ENCODE measurements around the gene ME1.
"Not testable (repeated sequence)": the region's sequence is repeated elsewhere in the genome, so short reads cannot be mapped to it uniquely, and the experiment has no call there.

Gene ME1

DNA sequence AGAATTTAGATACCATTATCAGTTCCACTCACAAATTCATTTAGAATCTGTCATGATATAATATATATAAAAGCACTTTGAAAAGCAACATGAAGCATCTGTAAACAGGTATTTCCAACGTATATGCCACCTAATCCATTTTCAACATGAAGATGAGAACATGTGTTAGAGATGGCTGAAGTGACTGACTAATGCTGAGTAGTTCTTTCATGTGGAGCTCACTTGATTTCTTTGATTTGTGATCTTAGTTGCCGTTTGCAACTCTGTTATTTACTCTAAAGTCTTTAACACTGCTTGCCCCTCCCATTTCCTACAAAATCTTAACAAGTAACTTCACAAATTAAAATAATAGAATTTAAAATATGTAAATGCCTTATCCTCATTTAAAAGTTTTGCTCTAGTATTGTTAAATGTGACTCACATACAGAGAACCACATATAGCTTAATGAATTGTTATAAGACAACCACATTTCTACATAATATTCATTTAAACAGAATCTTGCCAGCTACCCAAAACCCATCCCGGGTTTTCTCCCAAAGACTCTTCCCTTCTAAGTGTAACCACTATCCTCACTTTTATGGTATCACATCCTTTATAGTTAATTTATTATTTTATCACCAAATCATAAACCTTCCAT is 78.3 kb downstream of the ME1 start:
- no peak for DNase-seq

DNA sequence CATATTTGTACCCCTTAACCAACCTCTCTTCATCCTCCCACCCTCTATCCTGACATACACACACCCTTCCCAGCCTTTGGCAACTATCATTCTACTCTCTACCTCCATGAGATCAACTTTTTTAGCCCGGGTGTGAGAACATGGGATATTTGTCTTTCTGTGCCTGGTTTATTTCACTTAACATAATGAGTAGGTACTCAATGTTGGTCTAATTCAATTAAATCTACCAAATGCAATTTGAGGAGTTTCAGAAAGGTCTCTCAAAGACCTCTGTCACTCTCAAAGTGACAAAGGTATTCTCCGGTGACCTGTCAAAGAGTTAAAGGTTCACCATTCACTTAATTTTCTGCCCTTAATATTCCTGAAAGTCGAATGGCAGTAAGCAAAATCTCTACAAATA is 87.7 kb downstream of the ME1 start:
- DNase-seq = no peak

- DNase-seq = no peak
Measured at GRCh38 chr6:83341765-83342164, 89.1 kb downstream of the ME1 start.

DNA sequence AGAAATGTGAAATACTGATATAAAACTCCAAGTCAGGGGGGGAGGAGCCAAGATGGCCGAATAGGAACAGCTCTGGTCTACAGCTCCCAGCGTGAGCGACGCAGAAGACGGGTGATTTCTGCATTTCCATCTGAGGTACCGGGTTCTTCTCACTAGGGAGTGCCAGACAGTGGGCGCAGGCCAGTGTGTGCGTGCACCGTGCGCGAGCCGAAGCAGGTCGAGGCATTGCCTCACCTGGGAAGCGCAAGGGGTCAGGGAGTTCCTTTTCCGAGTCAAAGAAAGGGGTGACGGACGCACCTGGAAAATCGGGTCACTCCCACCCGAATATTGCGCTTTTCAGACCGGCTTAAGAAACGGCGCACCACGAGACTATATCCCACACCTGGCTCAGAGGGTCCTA is 96.9 kb downstream of the ME1 start:
- DNase-seq = not testable (repeated sequence)

GRCh38 chr6:83333500-83333899 is 97.4 kb downstream of the ME1 start:
- no peak for DNase-seq

DNA sequence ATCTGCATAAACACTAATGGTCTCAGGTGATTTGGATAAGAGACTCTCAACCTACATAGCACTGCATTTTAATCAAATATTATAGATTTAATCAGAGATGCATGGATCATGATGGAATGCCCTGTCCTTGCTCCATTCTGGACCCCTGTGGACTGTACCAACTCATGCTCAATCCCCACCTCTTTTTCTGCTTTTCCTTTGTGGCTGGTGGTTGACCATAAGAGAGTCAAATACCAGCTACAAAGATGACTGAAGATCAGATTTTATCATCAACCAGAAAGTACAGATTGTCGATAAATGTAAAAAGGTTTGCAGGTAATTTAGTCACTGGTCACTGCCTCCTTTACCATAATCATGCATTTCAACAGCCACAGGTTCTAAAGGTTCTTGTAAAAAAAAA is 116.2 kb downstream of the ME1 start:
- no peak for DNase-seq

DNA sequence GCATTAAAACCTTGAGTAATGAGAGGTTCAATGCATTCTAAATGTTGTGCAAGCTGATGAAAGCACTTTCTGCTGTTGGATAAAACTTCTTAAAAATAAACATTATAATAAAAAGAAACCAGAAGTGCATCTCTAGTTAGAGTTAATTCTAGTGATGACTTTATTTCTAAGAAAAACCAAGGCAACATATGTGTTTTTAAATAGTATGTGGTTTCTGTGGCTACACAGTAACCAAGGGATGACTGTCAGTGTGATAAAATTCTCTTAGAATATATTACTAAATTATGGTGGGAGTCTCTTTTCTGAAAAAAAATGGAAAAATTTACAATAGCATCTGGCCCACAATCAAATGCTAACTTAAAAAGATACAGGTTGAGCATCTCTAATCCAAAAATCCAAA is 117.0 kb downstream of the ME1 start:
- no peak for DNase-seq

DNA sequence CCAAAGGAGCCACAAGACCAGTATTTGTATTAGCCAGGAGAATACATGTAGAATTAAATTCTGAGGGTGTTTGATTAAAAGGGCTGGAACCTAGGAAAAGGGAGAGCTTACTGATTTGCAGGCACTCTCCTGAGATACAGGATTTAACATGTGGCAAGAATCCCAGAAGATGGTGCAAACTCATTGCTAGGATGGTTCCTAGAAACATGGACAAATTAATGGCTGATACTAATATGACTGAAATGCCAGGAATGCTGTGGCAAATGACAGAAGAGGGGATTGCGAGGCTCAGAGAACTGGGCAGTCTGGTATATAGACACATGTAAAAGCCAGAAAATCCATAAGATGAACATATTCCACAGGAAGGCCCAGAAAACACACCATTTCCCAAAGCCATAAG is 119.6 kb downstream of the ME1 start:
- DNase-seq = no peak

DNA sequence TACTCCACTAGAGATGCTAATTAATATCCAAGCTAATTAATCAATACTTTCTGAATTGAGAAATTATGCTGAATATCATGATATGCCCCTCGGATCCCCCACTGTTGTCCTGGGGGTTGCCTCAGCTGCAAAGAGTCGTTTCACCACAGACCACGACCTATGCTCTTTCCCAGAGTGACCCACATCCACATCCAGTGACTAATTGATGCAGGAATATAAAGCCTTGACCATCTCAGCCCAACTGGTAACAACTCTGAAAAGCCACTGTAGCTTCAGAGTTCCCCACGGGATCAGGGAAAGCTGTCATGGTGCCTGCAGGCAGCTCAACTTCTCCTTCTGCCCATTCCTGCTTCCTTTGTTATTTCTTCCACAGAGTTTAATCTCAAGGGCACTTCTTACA is 120.8 kb downstream of the ME1 start:
- no peak for DNase-seq

DNA sequence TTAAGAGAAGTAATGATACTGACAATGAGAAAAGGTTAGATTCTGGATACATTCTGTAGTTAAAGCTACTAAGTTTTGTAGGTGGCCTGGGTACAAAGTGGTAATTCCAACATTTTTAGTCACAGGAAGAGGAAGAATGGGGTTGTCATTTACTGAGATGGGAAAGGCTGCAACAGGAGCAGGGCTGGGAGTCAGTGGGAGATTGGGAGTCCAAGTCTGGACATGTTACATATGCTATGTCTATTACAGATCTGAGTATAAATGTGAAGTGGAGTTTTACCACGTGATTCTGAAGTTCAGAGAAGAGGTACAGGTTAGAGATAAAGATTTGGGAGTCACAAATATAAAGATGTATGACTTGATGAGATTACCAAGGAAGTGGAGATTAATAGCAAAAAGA is 121.5 kb downstream of the ME1 start:
- DNase-seq = no peak

GRCh38 chr6:83308833-83309232 is 122.0 kb downstream of the ME1 start:
- DNase-seq = no peak

GRCh38 chr6:83307849-83308248 is 123.0 kb downstream of the ME1 start:
- no peak for DNase-seq

- DNase-seq = no peak
Measured at GRCh38 chr6:83303426-83303825, 127.4 kb downstream of the ME1 start.

DNA sequence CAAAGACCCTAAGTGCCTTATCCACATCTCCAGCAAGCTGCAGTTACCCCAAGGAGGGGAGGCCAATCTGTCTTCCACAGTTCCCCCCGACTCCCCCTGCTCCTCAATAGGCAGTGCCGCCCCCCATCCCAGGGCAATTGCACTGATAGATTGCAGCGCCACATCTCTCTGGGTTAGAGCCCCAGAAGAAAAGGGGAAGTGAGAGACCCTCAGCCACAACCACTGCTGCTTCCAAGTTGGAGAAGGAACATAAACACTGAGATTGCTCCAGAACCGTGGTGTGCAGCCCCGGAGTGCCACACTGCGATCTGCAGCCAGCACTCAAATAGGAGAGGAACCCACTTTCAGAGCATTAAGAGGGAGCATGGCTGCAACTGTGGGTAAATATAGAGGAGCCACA is 136.2 kb downstream of the ME1 start:
- no peak for DNase-seq

DNA sequence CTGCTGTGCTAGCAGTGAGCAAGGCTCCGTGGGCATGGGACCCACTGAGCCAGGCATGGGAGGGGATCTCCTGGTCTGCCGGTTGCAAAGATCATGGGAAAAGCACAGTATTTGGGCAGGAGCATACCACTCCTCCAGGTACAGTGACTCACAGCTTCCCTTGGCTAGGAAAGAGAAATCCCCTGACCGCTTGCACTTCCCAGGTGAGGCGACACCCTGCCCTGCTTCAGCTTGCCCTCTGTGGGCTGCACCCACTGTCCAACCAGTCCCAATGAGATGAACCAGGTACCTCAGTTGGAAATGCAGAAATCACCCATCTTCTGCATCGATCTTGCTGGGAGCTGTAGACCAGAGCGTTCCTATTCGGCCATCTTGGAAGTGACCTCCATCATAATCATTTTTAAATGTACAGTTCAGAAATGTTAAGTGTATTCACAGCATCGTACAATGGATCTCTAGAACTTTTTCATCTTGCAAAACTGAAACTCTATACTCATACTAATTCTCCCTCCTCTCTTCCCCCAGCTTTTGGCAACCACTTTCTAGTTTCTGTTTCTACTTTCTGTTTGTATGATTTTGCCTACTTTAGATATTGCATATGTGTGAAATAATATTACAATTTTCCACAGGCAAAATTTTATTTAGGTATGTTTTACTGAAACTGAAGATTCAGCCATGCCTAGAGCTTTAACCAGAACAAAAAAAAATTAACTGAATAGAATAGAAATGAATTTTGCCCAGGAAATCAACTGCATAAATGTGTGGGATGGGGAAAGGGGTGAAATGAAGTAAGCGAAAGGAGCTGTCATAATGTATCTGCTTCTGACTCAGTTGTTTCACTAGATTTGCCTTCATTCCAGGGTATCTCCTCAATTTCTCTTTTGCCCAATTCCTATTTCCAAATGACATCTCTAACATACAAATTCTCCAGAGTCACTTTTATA is 137.7 kb downstream of the ME1 start:
- DNase-seq = no peak

GRCh38 chr6:83287298-83287697 is 143.6 kb downstream of the ME1 start:
- DNase-seq = not testable (repeated sequence)

GRCh38 chr6:83285917-83286316 is 144.9 kb downstream of the ME1 start:
- no peak for DNase-seq

- no peak for DNase-seq
Measured at GRCh38 chr6:83273596-83273995, 157.3 kb downstream of the ME1 start.

GRCh38 chr6:83270971-83271719 is 159.7 kb downstream of the ME1 start:
- DNase-seq = no peak

DNA sequence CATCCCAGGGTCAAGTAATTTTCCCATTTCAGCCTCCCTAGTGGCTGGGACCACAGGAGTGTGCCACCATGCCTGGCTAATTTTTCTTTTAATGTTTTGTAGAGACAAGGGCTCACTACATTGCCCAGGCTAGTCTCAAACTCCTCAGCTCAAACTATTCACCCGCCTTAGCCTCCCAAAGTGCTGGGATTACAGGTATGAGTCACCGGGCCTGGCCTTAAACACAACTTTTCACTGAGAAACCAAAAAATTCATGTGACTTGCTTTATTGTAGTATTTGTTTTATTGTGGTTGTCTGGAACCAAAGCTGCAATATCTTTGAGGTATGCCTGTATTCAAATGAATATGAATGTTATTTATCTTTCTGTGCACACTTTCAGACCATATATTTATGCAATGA is 165.5 kb downstream of the ME1 start:
- DNase-seq = no peak

- no peak for DNase-seq
Measured at GRCh38 chr6:83260577-83260976, 170.3 kb downstream of the ME1 start.

DNA sequence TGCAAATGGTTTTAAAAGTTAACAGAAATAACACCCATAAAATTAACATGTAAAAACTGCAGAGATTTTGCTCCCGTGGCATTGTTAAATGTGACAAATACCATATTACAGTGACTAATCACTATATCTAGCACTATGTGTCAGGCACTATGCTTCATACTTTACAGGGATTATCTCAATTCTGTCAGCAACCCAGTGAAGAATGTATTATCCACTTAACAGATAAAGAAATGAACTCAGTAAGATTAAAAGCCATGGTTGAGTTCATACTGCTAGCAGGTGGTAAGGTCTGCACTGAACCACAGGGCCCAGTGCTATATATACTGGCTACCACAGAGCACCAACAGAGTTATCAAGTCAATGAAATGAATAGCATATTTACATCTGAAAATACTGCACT is 172.3 kb downstream of the ME1 start:
- no peak for DNase-seq

DNA sequence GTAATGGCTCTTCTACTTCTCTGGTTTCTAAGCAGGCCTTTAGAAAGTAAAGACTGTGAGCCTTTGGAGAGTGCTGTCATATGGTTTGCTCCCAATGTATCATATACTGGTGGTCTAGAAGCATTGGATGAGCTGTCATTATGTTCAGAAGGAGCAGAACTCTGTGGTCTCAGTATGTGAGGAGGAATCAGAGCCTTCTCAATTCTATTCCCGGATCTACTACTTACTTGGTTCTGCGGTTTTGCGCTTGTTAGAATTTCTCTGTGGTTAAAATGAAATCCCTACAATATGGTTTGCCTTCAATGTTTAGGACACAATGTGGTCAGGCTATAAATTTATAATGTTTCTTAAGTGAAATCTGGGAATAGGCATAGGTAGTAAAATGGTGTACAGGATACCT is 173.1 kb downstream of the ME1 start:
- no peak for DNase-seq

- DNase-seq = not testable (repeated sequence)
Measured at GRCh38 chr6:83256719-83257118, 174.1 kb downstream of the ME1 start.
